GM23248 (cell line): ENCODE data around the gene TIPARP.

ENCODE experiments used
- EZH2 ChIP-seq: fragments of 200-600 bp; sonication (generic); IDR thresholded peaks from 2 replicates; pipeline ENCODE4 v1.6.1; 2018; ENCODE audit warnings: antibody characterized with exemption, mild to moderate bottlenecking; ENCODE audit not compliant: insufficient read depth, poor library complexity, severe bottlenecking
- EZH2phosphoT487 ChIP-seq: fragments of 200-600 bp; sonication (generic); IDR thresholded peaks from 2 replicates; pipeline ENCODE4 v1.6.1; 2018; ENCODE audit warnings: antibody characterized with exemption, moderate library complexity, mild to moderate bottlenecking, low read depth; ENCODE audit not compliant: insufficient read depth

DNA sequence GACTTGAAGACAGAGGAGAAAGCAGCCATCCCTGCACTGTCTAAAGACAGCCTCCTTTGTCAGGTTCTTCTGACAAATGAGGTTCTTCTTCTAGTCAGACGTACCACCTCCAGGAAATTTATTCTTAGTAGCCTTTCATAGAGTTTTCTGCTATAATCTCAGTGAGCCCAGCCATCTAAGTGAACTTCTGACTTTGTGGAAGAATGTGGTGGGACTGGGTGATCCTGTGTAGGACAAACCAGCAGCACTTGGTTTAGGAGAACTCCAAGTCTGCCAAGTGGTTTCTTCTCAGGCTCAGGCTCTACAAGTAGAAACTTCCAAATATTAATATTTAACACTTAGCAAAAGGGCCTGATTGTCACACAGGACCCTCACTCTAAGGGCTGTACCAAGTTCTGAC is 52.1 kb downstream of the TIPARP start:
- TF ChIP-seq EZH2 (no peak), EZH2phosphoT487 (no peak)
